Endometrial microvascular endothelial cells (primary cell): ENCODE measurements around the gene H1-8. TPM values are rescaled to one million over a fixed set of nuclear protein-coding genes. Genes with fewer than 3 reads are reported as not detected.
"Not testable (repeated sequence)": the region's sequence is repeated elsewhere in the genome, so short reads cannot be mapped to it uniquely, and the experiment has no call there.

Source experiments
- in situ Hi-C: cut with HindIII; loops from 2 replicates; pipeline ENCODE4 v1.10.0; 2017; ENCODE audit warnings: low sequenced_read_pairs, low pct_unique_long_range_greater_than_20kb; ENCODE audit errors: inconsistent ontology term
- total RNA-seq: library from RNA; depleted of rRNA; stranded (reverse); fragments of >200 nt; gene quantifications from one replicate; pipeline ENCODE4 v1.2.3, GENCODE V29; 2015; ENCODE audit errors: inconsistent ontology term

Gene H1-8
- total RNA-seq, 1 donor from 2014 or later, result not detected

DNA sequence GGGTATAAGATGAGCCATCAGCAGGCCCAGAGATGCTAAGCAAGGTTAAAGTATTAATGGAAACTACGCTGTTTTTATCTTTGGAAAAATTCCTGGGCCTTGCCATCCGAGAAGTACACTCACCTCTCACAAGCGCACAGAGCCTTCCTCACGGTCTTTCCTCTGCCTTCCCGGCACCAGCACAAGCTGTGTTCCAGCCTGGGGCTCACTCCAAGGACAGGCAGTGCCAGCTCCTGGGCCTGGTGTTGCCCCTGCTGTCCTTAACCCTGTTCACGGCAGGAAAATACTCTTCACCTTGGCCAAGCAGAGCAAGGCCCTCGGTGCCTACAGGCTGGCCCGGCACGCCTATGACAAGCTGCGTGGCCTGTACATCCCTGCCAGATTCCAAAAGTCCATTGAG is 28.9 kb upstream of the H1-8 start:
- in situ Hi-C loops, result no loop called here

DNA sequence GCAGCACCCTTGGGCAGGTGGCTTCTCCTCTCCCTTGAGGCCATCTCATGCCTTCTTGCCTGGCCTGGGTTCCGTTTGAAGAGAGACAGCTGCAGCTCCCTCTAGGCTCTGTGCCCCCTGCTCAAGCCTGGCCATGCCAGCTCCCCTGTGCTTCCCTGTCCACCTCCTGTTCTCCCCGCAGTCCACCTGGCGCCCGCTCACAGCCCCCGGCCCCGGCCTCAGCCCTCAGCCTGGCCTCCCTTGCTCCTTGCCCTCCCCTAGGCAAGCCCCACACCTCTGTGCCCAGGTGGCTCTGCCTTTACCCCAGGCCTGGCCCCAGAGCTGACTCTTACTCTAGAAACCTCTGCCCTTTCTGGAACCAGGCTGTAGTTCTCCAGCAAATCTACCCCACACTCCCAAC is 28.4 kb upstream of the H1-8 start:
- in situ Hi-C loops, result no loop called here

DNA sequence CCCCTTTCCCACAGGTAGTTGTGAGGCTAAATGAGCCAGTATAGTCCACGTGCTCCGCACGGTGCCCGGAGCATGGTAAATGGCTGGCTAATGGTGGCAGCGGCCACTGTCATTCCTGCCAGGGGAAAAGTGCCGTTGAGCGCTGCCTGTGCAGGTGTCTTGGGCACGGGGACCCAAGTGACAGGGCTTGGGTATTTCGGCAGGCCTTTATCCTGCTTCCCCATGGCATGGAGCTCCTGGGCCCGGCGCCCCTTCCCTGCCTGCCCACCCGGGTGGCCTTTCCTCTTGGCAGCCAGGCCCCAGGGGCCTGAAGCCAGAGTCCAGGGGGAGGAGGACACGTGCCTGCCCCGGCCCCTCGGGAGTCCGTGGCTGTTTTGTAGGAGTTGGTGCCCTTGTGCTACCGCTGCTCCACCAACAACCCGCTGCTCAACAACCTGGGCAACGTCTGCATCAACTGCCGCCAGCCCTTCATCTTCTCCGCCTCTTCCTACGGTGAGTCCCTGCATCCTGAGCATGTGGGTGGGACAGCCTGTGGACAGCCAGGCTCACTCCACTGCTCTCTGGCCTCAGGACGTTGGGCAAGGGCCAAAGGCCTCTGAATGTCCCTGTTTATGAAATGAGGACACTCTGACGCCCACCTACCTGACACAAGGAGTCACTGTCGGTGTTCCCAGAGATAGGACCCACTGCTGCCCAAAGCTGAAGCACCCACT is 27.7 kb upstream of the H1-8 start:
- in situ Hi-C loops, result not testable (repeated sequence)

DNA sequence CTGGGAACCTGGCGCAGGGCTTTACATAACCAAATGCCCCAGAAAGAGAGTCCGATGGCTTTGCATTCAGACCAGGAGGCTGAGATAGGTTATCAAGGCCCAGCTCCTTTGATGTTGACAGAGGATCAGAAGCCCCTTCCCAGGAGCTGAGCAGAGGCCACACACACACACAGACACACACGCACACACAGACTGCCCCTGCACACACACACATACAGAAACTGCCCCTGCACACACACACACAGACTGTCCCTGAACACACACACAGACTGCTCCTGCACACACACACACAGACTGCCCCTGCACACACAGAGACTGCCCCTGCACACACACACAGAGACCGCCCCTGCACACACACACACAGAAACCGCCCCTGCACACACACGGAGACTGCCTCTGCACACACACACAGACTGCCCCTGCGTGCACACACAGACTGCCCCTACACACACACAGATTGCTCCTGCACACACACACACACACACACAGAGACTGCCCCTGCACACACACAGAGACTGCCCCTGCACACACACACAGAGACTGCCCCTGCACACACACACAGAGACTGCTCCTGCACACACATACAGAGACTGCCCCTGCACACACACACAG is 27.0 kb upstream of the H1-8 start:
- in situ Hi-C loops, result not testable (repeated sequence)

DNA sequence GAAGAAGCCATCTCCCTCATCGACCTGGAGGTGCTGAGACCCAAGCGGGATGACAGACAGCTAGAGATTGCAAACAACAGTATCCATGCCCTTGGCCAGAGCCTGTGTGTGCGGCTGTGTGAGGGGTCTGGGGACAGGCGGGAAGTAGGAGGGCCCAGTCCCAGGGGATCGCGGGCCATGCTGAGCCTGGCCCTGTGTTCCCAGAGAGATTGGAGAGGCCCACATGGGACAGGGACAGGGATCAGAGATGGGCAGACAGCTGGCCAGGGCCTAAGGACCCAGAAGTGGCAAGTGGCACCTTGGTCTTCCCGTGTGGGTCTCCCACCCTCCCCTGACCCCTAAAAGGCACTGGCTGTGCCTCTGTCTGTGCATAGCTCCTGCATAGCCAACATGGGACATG is 25.5 kb upstream of the H1-8 start:
- in situ Hi-C loops, result no loop called here

DNA sequence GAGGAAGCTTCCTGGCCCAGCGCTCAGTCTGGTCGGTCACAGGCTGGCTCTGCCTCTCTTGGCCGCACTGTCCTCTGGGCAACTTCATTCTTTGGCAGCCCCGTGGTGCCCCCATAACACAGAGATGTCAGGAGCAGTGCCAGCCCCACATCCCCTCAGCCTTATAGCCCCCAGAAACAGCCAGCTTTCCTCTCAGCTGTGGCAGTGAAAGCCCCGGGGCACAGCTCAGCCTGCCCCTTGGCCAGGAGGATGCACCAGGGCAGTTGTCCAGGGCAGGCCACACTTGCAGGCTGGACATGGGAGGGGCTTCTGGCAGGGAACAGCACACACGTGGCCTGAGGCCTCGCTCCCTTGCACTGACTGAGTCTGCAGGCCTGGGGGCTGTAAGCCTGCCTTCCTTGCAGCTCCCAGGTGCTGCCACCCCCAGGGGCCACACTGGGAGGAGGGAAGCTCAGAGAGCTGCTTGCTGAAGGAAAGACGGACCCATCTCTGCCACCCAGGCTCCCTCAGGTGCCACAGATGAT is 24.9 kb upstream of the H1-8 start:
- in situ Hi-C loops, result no loop called here

DNA sequence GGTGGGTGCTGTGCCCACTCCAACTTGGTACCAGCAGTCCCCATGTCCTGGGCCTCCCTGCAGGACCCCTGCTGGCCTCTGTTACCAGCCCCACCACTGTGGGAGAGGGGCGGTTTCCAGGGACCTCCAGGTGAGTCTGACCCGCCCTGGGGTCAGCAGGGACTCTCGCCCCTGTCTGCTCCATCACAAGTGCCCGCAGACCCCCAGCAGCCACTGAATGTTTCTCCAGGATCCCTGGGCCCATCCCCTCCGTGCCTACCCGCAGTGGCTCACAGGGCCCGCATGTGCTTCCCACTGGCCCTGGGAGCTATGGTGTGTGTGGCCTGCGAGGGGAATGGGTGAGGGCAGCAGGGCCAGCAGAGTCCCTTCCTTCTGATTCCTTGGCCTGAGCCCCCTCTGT is 24.4 kb upstream of the H1-8 start:
- in situ Hi-C loops, result no loop called here

DNA sequence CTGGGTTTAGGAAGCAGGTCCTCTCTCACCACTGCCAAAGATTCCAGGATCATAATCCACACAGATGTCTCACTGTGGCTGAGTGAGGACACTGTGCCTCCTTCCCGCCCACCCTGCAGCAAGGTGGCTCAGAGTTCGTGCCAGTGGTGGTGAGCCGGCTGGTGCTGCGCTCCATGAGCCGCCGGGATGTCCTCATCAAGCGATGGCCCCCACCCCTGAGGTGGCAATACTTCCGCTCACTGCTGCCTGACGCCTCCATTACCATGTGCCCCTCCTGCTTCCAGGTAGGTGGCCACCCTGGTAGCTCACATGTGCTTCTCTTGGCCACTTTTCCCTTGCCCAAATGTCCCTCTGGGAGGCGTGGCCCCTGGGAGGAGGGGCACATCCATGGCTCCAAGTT is 23.5 kb upstream of the H1-8 start:
- in situ Hi-C loops, result no loop called here

DNA sequence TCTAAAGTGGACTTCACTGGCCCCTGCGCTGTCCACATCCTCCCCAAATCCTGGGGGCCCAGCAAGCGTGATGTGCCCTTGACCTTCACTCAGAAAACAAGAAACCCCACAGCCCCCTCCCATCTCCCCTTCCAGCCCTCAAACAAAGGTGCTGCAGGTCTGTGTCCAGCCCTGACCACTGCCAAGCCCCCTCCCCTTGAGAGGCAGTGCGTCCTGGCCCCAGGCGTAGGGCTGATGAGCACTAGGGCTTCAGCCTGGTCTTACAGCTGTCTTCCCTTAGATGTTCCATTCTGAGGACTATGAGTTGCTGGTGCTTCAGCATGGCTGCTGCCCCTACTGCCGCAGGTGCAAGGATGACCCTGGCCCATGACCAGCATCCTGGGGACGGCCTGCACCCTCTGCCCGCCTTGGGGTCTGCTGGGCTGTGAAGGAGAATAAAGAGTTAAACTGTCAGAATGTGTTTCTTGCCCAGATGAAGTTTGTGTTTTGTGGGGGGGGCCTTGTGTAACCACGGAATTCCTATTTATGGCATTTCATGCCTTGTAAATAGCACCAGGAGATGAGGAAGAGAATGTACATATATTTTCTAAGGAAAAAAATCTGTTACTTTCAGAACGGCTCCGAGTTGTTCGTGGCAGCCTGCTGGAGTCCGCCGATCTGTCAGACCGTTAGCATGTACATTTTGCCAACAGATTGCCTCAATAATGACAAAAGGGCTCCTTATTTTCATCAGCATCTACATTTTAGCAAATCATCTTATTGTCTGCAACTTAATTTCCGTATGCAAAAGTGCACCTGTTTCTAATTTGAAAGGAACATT is 22.9 kb upstream of the H1-8 start:
- in situ Hi-C loops, result no loop called here

DNA sequence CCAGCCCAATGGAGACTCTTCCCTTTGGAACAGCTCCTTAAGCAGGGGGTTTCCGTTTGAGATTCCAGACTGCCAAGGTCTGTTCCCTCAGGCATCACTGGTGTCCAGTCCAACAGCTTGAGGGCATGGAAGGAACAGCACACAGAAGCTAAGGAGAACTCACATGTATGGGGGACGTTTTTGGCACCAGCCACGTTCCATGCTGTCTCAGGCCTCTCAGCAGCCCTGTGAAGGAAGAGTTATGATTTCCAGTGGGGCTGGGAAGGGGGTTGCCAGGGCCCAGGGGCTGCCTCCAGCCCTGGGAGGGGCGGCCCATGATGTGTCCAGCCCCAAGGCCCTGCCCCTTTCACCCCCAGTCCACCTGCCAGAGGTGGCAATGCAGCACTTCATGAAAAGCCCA is 22.0 kb upstream of the H1-8 start:
- in situ Hi-C loops, result no loop called here

DNA sequence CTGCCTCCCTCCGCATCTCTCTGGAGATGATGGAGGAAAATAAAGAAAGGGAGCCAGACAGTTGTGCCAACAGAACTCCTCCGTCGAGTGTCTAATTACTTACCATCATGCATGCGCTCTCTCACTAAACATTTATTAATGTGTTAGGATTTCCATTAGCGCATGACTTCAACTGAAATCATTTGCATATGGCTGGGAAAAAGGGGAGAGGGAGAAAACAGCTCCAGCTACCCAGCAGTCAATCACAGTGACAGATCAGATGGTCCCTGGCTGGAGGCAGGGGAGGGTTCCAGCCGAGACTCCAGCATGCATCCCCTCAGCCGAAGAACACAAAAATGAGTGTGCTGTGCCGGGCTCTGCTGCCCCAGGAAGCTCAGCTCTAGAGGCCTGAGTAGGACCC is 21.4 kb upstream of the H1-8 start:
- in situ Hi-C loops, result no loop called here

DNA sequence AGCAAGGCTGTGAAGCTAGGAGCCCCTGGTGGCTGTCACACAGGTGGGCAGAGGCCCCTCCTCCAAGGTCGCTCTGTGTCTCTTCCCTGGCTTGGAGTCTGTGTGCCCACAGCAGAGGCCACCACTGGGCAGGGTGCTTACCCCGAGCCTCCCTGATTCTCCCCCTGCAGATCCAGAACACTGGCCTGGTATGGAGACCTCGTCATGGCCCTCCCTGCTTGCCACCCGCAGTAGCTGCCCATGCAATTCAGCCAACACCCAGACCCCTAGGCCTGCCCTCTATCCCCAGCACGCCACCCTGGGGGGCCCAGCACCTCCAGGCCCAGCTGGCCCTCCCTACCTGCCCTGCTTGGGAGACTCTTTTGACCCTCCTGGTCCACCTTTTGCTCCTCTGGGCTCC is 20.0 kb upstream of the H1-8 start:
- in situ Hi-C loops, result no loop called here

DNA sequence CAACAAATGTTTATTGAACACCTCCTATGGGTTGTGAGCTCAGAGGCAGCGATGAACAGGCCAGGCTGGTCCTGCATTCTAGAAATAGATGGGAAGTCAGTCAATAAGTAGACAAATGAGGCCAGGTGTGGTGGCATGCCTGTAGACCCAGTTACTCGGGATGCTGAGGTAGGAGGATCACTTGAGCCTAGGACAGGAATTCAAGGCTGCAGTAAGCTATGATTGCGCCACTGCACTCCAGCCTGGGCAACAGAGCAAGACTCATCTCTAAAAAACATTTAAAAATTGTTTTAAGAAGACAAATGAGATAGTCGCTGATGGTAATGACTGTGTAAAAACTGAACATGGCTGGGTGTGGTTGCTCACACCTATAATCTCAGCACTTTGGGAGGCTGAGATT is 18.9 kb upstream of the H1-8 start:
- in situ Hi-C loops, result no loop called here

DNA sequence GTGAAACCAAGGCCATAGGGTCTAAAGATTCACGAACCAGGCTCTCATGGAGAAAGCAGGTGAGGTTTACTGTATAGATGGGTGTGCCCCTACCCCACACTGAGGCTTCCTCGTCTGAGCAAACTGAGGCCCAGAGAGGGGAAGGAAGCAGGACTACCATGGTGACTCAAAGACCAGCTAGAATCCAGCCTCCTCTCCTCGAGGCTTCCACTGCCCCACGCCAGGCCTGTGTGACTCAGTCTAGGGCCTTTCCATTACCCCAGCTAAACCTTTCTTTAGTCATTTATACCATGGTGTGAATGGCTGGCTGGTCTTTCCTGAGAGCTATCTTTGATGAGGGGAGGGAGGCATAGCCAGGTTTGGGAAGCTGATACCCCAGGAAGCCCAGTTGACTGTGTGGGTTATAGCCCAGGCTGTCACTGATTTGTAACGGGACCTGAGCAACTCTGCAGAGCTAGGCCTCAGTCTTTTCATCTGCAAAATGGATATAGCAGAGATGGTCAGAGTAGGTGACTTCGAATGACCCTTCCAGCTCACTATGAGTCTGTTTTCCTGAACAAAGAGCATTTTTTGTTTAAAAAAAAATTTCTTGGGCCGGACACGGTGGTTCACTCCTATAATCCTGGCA is 17.5 kb upstream of the H1-8 start:
- in situ Hi-C loops, result no loop called here

DNA sequence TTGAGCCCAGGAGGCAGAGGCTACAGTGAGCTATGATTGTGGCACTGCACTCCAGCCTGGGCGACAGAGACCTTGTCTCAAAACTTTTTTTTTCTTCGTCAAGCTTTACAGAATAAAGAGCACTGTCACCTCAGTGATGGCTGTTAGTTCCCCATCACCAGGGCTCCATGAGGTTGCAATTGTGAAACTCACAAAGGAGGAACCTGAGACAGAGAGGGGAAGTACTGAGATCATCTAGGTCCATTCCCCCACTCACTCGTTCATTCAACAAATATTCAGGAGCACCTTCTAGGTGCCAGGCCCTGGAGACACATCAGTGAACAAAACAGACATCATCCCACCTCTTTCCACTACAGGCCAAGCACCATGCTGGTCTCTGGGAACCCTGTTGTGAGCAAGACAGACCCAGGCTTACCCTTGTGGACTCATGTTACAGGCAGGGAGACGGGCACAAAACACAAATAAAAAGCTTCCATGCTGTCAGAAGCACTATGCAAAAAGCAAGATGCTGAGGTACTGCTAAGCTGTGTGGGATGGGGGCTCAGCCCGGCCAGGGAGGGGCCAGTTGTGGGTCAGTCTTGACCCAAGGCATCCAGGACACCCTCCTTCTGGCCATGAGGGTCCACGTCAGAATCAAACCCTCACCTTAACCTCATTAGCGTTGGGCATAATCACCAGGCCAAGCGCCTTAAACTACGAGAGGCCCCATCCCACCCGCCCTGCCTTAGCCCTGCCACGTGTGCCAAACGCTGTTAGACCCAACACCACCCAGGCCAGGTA is 16.7 kb upstream of the H1-8 start:
- in situ Hi-C loops, result no loop called here

DNA sequence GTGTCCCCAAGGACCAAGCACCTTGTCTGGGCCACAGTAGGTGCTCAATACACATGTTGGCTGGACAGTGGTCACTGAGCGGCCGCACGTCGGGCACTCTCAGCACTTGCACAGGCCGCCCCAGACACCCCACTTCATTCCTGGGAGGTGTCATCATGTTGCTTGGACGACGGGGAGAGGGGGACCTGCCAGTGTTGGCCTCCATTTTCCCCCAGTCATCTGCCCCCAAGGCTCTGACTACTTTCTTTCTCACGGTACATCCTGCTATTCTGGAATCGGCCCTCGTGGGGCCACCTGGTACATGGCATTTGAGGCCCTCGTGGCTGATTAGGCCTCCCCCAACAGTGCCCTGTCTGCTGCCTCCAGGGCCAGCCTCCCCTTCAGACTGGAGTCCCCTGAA is 15.7 kb upstream of the H1-8 start:
- in situ Hi-C loops, result no loop called here

DNA sequence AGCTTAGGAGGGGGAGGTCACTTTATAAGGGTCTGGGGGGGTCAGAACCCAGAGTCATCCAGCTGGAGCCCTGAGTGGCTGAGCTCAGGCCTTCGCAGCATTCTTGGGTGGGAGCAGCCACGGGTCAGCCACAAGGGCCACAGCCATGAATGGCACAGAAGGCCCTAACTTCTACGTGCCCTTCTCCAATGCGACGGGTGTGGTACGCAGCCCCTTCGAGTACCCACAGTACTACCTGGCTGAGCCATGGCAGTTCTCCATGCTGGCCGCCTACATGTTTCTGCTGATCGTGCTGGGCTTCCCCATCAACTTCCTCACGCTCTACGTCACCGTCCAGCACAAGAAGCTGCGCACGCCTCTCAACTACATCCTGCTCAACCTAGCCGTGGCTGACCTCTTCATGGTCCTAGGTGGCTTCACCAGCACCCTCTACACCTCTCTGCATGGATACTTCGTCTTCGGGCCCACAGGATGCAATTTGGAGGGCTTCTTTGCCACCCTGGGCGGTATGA is 14.3 kb upstream of the H1-8 start, which contains the start of gene RHO:
Gene RHO, plus strand, starts transcription at position 51 of the 512 bp plus-strand sequence. Its CDS starts 95 bp downstream, at position 146.
- in situ Hi-C loops, result no loop called here

DNA sequence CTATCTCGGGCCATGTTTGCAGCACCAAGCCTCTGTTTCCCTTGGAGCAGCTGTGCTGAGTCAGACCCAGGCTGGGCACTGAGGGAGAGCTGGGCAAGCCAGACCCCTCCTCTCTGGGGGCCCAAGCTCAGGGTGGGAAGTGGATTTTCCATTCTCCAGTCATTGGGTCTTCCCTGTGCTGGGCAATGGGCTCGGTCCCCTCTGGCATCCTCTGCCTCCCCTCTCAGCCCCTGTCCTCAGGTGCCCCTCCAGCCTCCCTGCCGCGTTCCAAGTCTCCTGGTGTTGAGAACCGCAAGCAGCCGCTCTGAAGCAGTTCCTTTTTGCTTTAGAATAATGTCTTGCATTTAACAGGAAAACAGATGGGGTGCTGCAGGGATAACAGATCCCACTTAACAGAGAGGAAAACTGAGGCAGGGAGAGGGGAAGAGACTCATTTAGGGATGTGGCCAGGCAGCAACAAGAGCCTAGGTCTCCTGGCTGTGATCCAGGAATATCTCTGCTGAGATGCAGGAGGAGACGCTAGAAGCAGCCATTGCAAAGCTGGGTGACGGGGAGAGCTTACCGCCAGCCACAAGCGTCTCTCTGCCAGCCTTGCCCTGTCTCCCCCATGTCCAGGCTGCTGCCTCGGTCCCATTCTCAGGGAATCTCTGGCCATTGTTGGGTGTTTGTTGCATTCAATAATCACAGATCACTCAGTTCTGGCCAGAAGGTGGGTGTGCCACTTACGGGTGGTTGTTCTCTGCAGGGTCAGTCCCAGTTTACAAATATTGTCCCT is 13.4 kb upstream of the H1-8 start:
- in situ Hi-C loops, result no loop called here
